CD4-positive, alpha-beta T cell treated with Interferon gamma for 1 hour (primary cell): ENCODE results near the gene PHC1.

Source experiments
- DNase-seq: peaks from one replicate; pipeline ENCODE4 v3.0.0-alpha.2; 2020

PHC1 gene

DNA sequence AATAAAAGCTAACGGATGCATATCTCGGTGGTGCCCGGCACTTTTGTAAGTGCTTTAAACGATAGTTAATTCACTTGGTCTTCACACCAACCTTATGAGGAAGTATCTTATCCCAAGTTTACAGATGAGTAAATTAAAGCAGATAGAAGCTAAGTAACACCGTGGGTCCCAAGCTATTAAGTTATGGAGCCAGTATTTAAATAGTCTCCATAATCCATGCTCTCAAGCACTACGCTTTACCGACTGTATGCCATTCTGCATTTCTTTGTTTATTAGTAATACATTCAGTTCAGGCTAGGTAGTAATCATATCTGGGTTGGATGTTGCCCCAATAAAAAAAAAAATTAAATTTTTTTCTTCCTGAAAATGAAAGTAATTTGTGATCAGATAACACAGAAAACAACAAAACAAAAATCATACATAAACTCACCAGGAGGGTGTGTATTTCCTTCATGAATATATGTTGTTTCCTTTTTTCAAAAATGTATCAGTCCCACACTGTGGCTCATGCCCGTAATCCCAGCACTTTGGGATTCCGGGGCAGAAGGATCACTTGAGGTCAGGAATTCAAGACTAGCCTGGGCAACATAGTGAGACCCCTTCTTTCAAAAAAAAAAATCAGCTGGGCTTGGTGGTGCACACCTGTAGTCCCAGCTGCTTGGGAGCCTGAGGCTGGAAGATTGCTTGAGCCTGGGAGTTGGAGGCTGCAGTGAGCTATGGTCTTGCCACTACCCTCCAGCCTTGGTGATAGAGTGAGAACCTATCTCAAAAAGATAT is 36.6 kb downstream of the PHC1 start:
- DNase-seq = no peak

DNA sequence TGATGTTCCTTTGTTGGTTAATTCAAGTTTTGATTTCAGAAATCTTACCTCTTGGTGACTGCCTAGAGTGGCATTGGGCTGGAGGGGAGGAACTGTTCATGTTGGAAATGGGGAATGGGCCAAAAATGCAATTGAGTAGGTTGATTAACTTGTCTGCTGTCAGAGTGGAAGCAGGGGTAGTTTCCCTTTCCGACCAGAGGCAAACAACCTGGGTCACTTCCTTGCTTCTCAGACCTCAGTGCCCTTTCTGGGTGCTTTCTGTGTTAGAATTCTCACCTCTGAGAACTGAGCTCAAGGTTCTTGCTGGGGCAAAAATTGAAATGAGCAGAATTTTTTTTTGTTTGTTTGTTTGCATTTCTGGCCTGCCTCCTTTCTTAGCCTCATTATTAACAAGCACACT is 37.4 kb downstream of the PHC1 start:
- no peak for DNase-seq

DNA sequence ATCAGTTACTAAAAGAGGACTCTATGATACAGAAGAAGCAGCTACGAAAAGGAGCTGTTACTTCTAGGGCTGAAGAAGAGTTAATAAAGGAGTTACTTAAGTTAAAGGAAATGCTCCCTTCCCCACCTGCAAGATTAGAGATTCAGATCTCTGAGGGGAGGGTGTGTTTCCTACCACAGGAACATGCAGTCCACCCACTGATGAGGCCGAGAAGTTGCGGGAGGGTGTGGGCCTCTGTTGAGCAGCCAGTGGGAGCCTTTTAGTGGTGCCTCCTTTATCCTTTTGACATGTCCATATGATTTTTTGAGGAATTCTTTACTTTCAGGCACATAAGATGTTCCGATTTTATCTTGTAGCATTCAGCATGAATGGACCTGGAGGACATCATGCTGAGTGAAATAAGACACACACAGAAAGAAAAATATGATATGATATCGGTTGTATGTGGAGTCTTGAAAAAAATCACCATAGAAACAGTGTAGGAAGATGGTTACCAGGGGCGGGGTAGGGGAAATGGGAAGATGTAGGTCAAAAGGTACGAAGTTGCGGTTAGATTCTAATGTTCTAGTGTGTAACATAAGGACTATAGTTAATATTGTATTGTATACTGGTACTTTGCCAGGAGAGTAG is 39.6 kb downstream of the PHC1 start:
- DNase-seq = peak; percentile 60

DNA sequence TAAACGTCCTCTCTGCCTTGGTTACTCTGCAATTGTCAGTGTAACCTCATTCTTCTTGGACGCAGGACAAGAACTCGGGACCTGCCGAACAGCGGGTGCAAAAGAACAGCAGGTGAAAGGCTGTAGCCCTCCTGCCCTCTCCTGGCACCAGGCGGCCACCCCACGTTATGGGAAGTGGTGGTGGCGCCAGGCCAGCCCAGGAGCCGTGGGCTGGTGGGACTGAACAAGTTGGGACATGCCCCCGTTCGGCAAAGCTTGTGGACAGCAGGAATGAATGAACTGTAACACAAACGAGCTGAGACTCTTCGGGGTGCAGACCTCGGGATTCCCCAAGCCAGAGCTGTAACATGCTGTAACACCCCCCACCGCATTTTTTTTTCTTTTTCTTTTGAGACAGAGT is 41.8 kb downstream of the PHC1 start:
- DNase-seq = no peak

DNA sequence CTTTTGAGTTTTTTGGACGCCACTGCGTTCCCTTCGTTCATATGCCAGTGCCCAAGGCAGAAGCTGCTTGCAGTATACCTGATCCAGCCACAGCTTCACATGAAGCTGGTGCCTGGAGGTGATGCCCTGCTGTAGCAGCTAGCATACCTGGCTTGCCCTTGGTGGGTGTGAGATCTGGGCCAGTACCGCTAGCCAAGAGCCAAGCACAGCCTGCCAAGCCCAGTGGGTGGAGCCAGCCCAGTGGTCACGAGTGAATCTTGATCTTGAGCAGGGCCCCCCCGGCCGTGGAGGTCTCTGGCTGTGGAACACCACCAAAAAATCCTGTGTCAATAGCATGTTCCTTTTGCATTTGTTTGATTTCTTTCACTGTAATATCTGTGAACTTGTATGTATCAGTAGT is 42.5 kb downstream of the PHC1 start:
- no peak for DNase-seq

DNA sequence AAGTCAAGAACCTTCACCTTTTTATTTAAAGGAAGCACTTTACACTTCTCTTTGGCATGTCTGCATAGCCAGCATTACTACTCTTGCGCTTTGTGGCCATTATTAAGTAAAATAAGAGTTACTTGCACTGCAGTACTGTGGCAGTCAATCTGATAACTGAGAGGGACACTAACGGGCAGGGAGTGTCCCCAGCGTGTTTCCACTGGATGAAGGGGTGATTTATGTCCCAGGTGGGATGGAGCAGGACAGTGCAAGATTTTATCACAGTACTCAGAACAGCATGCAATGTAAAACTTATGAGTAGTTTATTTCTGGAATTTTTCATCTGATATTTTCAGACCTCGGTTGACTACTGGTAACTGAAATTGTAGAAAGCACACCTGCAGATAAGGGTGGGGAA is 43.3 kb downstream of the PHC1 start:
- no peak for DNase-seq

DNA sequence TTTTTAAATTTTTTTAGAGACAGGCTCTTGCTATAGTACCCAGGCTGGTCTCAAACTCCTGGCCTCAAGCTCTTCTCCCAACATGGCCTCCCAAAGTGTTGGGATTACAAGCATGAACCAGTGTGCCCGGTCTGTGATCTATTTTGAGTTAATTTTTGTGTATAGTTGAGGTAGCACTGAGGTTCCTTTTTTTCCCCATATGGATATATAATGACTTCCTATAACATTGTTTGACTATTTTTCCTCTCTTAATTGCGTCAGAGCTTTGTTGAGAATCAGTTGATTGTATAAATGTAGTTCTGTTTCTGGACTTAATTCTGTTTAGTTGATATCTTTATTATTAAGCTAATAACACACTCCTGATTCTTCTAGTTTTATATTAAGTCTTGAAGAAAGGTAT is 43.8 kb downstream of the PHC1 start:
- no peak for DNase-seq

DNA sequence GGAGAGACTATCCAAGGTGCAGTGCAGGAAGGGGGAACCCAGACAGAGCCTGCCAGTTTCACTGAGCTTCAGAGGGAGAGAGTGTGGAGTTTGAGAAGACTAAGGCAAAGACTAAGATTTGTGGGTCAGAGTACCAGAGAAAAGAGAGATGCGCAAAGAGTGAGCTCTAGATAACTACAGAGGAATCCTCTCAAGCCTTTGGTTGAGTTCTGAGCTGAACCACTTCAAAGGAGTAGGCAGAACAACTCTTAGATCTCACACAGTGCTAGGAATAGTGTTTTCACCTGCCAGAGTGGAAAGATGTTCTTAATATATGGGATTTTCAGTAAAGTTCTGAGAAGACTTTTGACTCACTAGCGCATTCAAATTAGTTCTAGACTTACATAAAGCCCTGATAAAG is 45.9 kb downstream of the PHC1 start:
- no peak for DNase-seq

DNA sequence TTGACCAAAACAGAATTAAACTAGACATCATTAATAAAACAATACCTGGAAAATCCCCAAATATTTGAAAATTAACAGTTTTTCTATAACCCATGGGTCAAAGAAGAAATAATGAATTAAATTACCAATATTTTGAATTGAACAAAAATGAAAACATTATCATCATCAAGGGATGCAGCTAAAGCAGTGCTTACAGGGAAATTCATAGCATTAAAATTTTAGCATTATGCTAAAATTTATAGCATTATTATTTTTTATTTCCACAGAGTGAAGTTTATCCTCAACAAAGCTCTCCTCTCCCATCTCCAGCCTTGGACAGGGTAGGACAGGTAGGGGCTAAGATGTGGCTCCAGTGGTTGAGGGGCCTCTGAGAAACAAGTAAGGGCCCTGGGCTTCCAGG is 54.5 kb downstream of the PHC1 start:
- no peak for DNase-seq

DNA sequence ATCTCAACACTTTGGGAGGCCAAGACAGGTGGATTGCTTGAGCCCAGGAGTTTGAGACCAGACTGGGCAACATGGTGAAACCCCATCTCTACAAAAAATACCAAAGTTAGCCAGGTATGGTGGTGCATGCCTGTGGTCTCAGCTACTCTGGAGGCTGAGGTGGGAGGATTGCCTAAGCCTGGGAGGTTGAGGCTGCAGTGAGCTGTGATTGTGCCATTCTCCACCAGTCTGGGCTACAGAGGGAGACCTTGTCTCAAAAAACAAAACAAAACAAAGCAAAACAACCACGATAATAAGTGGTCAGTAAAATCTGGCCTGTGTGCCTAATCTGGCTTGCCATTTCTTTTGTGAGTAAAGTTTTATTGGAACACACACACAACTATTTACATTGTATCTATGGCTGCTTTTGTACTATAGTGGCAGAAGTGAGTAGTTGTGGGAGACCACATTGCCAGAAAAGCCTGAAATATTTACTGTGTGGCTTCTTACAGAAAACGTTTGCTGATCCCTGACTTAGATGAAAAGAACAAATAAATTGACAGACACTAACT is 55.6 kb downstream of the PHC1 start:
- no peak for DNase-seq

DNA sequence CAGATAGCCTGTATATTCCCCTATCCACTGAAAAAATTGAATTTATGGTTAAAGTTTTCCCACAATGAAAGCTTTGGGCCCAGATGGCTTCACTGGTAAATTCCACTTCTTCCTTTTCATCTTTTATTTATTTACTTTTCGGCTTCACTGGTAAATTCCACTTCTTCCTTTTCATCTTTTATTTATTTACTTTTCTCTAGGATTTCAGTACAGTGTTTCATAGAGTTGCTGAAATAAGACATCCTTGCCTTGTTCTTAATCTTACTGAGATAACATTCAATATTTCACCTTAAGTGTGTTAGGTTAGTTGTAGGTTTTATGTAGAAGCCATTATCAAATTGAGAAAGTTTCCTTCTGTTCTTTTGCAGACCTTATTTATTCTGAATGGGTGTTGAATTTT is 56.1 kb downstream of the PHC1 start:
- no peak for DNase-seq

DNA sequence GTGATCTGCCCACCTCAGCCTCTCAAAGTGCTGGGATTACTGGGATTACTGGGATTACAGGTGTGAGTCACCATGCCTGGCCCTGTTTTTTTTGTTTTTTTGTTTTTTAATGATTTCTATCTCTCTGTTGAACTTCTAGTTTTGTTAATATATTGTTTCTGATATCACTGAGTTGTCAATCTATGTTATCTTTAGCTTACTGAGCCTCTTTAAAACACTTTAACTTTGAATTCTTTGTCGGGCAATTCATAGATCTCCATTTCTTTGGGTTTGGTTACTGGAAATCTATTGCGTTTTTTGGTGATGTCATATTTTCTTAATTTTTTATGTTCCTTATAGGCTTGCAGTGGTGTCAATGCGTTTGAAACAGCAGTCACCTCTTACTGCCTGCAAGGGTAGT is 65.8 kb downstream of the PHC1 start:
- no peak for DNase-seq

DNA sequence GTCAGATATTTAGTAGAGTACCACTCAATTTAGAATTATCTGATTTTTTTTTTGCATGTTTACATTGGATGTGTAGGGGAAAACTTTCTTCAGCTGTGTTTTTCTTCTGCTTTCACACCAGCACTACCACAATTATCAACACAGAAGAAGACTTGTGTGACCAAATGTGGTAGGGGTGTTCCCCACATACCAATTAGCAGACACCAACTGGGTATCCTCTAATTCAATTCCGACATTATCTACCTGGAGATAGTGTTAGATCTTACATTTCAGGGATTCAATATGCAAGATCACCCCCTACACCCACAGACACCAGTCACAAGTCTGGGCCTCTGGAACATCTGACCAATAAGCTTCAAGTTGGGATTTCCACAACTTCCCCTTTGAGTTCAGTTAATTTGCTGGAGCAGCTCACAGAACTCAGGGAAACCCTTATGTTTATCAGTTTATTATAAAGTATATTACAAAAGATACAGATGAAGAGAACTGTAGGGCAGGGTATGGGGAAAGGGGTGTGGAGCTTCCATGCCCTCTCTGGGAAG is 71.0 kb downstream of the PHC1 start:
- no peak for DNase-seq

DNA sequence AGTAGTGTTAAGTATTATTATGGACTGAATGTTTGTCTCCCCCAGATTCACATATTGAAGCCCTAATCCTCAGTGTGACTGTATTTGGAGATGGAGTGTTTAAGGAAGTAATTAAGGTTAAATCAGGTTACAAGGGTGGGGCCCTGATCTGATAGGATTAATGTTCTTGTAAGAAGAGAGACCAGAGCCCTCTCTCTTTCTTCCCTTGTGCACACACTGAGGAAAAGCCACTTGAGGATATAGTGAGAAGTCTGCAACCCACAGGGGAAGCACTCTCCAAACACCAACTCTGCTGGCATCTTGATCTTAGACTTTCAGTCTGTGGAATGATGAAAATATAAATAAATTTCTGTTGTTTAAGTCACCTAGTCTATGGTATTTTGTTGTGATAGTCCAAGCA is 72.9 kb downstream of the PHC1 start:
- no peak for DNase-seq

DNA sequence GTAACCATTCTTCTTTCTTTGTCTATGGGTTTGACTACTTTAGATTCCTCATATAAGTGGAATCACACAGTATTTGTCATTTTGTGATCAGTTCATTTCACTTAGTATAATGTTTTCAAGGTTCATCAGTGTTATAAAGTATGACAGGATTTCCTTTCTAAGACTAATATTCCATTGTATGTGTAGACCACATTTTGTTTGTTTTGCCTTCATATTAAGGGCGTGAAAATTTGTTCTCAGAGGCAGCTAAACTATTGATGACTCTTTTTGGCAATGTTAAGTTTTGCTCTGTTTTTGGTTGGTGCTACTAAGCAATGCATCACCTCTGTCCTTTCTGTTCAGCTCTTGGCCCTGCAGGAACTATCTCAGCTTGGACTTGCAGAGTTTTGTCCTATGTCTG is 73.4 kb downstream of the PHC1 start:
- DNase-seq = no peak

DNA sequence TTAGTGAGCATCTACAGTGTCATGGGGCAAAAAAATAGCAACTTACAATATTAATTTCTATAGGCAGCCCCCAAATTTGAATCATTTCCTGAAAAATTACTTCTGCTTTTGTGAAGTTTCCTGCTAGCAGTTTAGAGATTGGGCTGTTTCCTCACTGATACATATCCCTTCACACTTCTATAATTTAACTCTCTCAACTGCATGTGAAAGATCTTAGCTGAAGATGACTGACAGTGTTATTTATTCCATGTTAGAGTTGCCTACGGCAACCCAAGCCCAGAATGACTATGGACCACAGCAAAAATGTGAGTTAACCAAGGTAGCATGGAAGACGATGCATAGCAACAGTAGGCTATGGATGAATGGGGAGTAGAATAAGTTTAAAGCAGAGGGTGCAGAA is 75.1 kb downstream of the PHC1 start, which contains the start of gene KLRG1:
Gene KLRG1, plus strand, starts transcription at position 134 of the 400 bp plus-strand sequence. Its CDS starts 90 bp downstream, at position 224.
- no peak for DNase-seq
